Esophagus muscularis mucosa (tissue), 4 donors: ENCODE measurements around the gene CAMK1. TPM values are rescaled to one million over a fixed set of nuclear protein-coding genes. Genes with fewer than 3 reads are reported as not detected.
A peak's percentile ranks its signal among the peaks of the same experiment; 100 is the strongest.

Experiments used
- DNase-seq: peaks from one replicate; pipeline ENCODE4 v3.0.0-alpha.2; 2017; ENCODE audit errors: extremely low spot score
- H3K27ac ChIP-seq, 4 donors: fragments of 200-600 bp; sonication (generic); replicated peaks in 1 of 4; 1 replicate in 3 of 4; 2 replicates in 1 of 4; pipeline ENCODE4 v1.5.1; 2016 to 2019; ENCODE audit warnings: mild to moderate bottlenecking in 1 of 4
- H3K27me3 ChIP-seq, 4 donors: fragments of 200-600 bp; sonication (generic); one replicate each; pipeline versions ENCODE4 v1.5.1 to v1.6.0; 2016 to 2019
- H3K36me3 ChIP-seq, 4 donors: fragments of 200-600 bp; sonication (generic); one replicate each; pipeline ENCODE4 v1.5.1; 2016 to 2019
- H3K4me1 ChIP-seq, 4 donors: fragments of 200-600 bp; sonication (generic); one replicate each; pipeline ENCODE4 v1.5.1; 2016 to 2019
- H3K4me3 ChIP-seq, 4 donors: fragments of 200-600 bp; sonication (generic); 1 replicate in 2 of 4; 2 replicates in 2 of 4; pipeline ENCODE4 v1.5.1; 2016 to 2019; ENCODE audit warnings: mild to moderate bottlenecking in 4 of 4, moderate library complexity in 1 of 4
- H3K9me3 ChIP-seq, 4 donors: fragments of 200-600 bp; sonication (generic); 1 replicate in 3 of 4; 2 replicates in 1 of 4; pipeline ENCODE4 v1.5.1; 2016 to 2019
- CTCF ChIP-seq, 3 experiments: fragments of 200-600 bp in 2 of 3; fragments of 450-650 bp in 1 of 3; sonication (generic) in 2 of 3; IDR thresholded peaks; one replicate each; pipeline ENCODE4 v1.5.1; 2017 to 2019; ENCODE audit warnings: antibody characterized with exemption in 3 of 3, mild to moderate bottlenecking in 2 of 3, moderate library complexity in 1 of 3
- EP300 ChIP-seq: sonication (generic); formaldehyde crosslinking; IDR thresholded peaks from one replicate; pipeline ENCODE4 v1.6.1; 2017; ENCODE audit warnings: antibody characterized with exemption
- POLR2A ChIP-seq: fragments of 450-650 bp; IDR thresholded peaks from one replicate; pipeline ENCODE4 v1.6.1; 2017; ENCODE audit warnings: antibody characterized with exemption, moderate library complexity, mild to moderate bottlenecking, low read depth
- POLR2AphosphoS5 ChIP-seq, 2 donors: sonication (generic); formaldehyde crosslinking; IDR thresholded peaks; one replicate each; pipeline ENCODE4 v1.6.1; 2017; ENCODE audit warnings: antibody characterized with exemption in 2 of 2
- whole genome bisulfite sequencing: methylation state at CpG from one replicate; pipeline ENCODE4 v1.1.5; 2018; 5-methylcytosine and 5-hydroxymethylcytosine counted together
- intact Hi-C: fragments of 100-400 bp; cut with DNase I; formaldehyde crosslinking; loops from one replicate; pipeline ENCODE4 v1.15.1; 2023
- total RNA-seq, 4 donors: library from RNA; depleted of rRNA; stranded (reverse); fragments of >200 nt; gene quantifications; one replicate each; pipeline versions ENCODE4 v1.1.0 to v1.2.1, GENCODE V29; 2016

CAMK1 gene
- total RNA-seq, 4 donors from 2014 or later: 53.6 to 78.9 (median 70.2) TPM

- Histone ChIP-seq H3K27me3 (no peaks in the 10 kb centered on the region), H3K9me3 (no peaks in the 10 kb centered on the region), H3K4me3 (no peak overlapping the region), H3K27ac (no peak overlapping the region), H3K4me1 (no peaks in the 10 kb centered on the region), H3K36me3 (peaks cover 54 to 98% (median 92%) of the 10 kb centered on the region in 4 donors)
- intact Hi-C loops: no loop called here
- 96% methylated on average over 10 of the region's 10 CpGs for WGBS
- no peak for DNase-seq
- TF ChIP-seq CTCF (IDR thresholded peaks at IDR 0.05) (no peak), EP300 (no peak), POLR2A (no peak), POLR2AphosphoS5 (IDR thresholded peaks at IDR 0.05) (no peak)
Observed at GRCh38 chr3:9760779-9761505, 8.8 kb downstream of the CAMK1 start.

- Histone ChIP-seq H3K36me3 (peaks cover 54 to 99% (median 87%) of the 10 kb centered on the region in 4 donors), H3K27ac (no peak overlapping the region), H3K4me1 (peaks cover 8 to 17% (median 11%) of the 10 kb centered on the region in 4 donors), H3K4me3 (no peak overlapping the region), H3K9me3 (no peaks in the 10 kb centered on the region), H3K27me3 (no peaks in the 10 kb centered on the region)
- DNase-seq: no peak
- intact Hi-C loops: no loop called here
- TF ChIP-seq CTCF (IDR thresholded peaks at IDR 0.05) (no peak), POLR2A (no peak), EP300 (no peak), POLR2AphosphoS5 (IDR thresholded peaks at IDR 0.05) (no peak)
- WGBS: 86% methylated on average over 12 of the region's 13 CpGs
Observed at GRCh38 chr3:9757427-9757826, 12.3 kb downstream of the CAMK1 start.

- H3K4me3 ChIP-seq: no peak overlapping the region
- H3K4me1 ChIP-seq: peaks cover 19 to 36% (median 30%) of the 10 kb centered on the region in 4 donors
- DNase-seq: no peak
- no peaks in the 10 kb centered on the region for H3K9me3 ChIP-seq
- peaks cover 36 to 83% (median 70%) of the 10 kb centered on the region in 4 donors for H3K36me3 ChIP-seq
- intact Hi-C loops: loop anchor here (5.0 kb wide), 1 partner anchor 38 kb away; the partner anchor contains the start of genes ARPC4 and TADA3
- TF ChIP-seq POLR2AphosphoS5 (IDR thresholded peaks at IDR 0.05) (no peak), POLR2A (no peak), EP300 (no peak), CTCF (IDR thresholded peaks at IDR 0.05) (no peak)
- WGBS: 79% methylated on average over 7 of the region's 8 CpGs
- peak overlapping the region; percentile 22 to 51 (median 27) for H3K27ac ChIP-seq
- H3K27me3 ChIP-seq: no peaks in the 10 kb centered on the region
Observed at GRCh38 chr3:9754678-9755077, 15.1 kb downstream of the CAMK1 start.

GRCh38 chr3:9750556-9751411, 19.0 kb downstream of the CAMK1 start:
- Histone ChIP-seq H3K9me3 (no peaks in the 10 kb centered on the region), H3K36me3 (peaks cover 18 to 74% (median 54%) of the 10 kb centered on the region in 4 donors), H3K4me3 (peak overlapping the region; percentile 58 to 76 (median 69)), H3K4me1 (peaks cover 25 to 50% (median 41%) of the 10 kb centered on the region in 4 donors), H3K27me3 (no peaks in the 10 kb centered on the region), H3K27ac (peak overlapping the region; percentile 83 to 92 (median 90))
- TF ChIP-seq POLR2A: no peak
- TF ChIP-seq CTCF (IDR thresholded peaks at IDR 0.05): no peak
- TF ChIP-seq EP300: no peak
- TF ChIP-seq POLR2AphosphoS5 (IDR thresholded peaks at IDR 0.05): no peak
- DNase-seq: no peak
- 26% methylated on average over 14 of the region's 17 CpGs for WGBS
- intact Hi-C loops: loop anchor here (5.0 kb wide), 1 partner anchor 42 kb away; the partner anchor contains the start of genes ARPC4 and TADA3
